GM12878 (cell line): ENCODE data around the gene VSX2. TPM values are rescaled to one million over a fixed set of nuclear protein-coding genes. Genes with fewer than 3 reads are reported as not detected.

Experiments used
- ATAC-seq: fragments of 200-7000 bp; cut with Tn5 transposase; 3 replicates; pipeline ENCODE4 v1.9.1; 2020; ENCODE audit warnings: mild to moderate bottlenecking, moderate library complexity
- BruUV-seq: library from RNA; stranded (reverse); fragments of 400-500 nt; replicated peaks from 2 replicates; lab custom pipeline; 2021; lab: Mats Ljungman, UMichigan
- CTCF ChIA-PET: fragments of 300-600 bp; sonication (Branson Sonifier 250); formaldehyde crosslinking; extraction: SDS; loops from one replicate; lab custom pipeline; 2021; ENCODE audit warnings: inconsistent platforms; lab: Yijun Ruan, JAX
- POLR2A ChIA-PET: fragments of 350-600 bp; formaldehyde crosslinking; extraction: SDS; loops from one replicate; lab custom pipeline; 2021; ENCODE audit warnings: inconsistent platforms; lab: Charles Lee
- RAD21 ChIA-PET: fragments of 300-600 bp; sonication (Branson Sonifier 250); formaldehyde crosslinking; loops from one replicate; lab custom pipeline; 2023; ENCODE audit warnings: antibody characterized with exemption; ENCODE audit not compliant: unreplicated experiment; lab: Charles Lee
- SMC1A ChIA-PET: fragments of 300-600 bp; sonication (Branson Sonifier 250); formaldehyde crosslinking; loops from one replicate; lab custom pipeline; 2023; ENCODE audit not compliant: unreplicated experiment, uncharacterized antibody; lab: Charles Lee
- DNase-seq: peaks from one replicate; pipeline ENCODE4 v3.0.0-alpha.2; 2011; ENCODE audit warnings: low read depth, low spot score
- FAIRE-seq: peaks from 3 replicates; lab custom pipeline; 2011; peaks lifted over from hg19 to GRCh38; lab: Jason Lieb, UNC
- H2AFZ ChIP-seq: 2 replicates; pipeline ENCODE4 v1.6.0; 2011; ENCODE audit warnings: low read depth, low read length, control low read depth; ENCODE audit not compliant: control insufficient read depth
- H3K27ac ChIP-seq: 2 replicates; pipeline ENCODE4 v1.5.1; 2011; ENCODE audit warnings: control low read depth; ENCODE audit not compliant: control insufficient read depth, insufficient read depth
- H3K27me3 ChIP-seq, 2 experiments: replicated peaks in 1 of 2; 2 replicates each; pipeline versions ENCODE4 v1.6.0 to v1.6.1; 2011; ENCODE audit warnings: low read length in 1 of 2; ENCODE audit not compliant: control insufficient read depth in 2 of 2, insufficient read depth in 2 of 2
- H3K36me3 ChIP-seq, 2 experiments: 2 replicates each; pipeline ENCODE4 v1.5.1; 2011; ENCODE audit warnings: low read length in 1 of 2; ENCODE audit not compliant: control insufficient read depth in 2 of 2, insufficient read depth in 2 of 2
- H3K4me1 ChIP-seq: 2 replicates; pipeline ENCODE4 v1.6.1; 2011; ENCODE audit warnings: mild to moderate bottlenecking, low read length, moderate library complexity, mixed read lengths; ENCODE audit not compliant: control insufficient read depth, insufficient read depth
- H3K4me2 ChIP-seq: 2 replicates; pipeline ENCODE4 v1.6.0; 2011; ENCODE audit warnings: control low read depth; ENCODE audit not compliant: control insufficient read depth, insufficient read depth
- H3K4me3 ChIP-seq: fragments of 200-600 bp; sonication (generic); 2 replicates; pipeline ENCODE4 v1.5.1; 2016
- H3K79me2 ChIP-seq: 2 replicates; pipeline ENCODE4 v1.6.0; 2011; ENCODE audit warnings: low read length; ENCODE audit not compliant: control insufficient read depth, insufficient read depth
- H3K9ac ChIP-seq: 2 replicates; pipeline ENCODE4 v1.8.0; 2011; ENCODE audit warnings: low read length, control low read depth, mixed read lengths; ENCODE audit not compliant: control insufficient read depth, insufficient read depth
- H3K9me3 ChIP-seq: replicated peaks from 3 replicates; pipeline ENCODE4 v1.5.1; 2011; ENCODE audit warnings: mild to moderate bottlenecking, low read length; ENCODE audit not compliant: control insufficient read depth, insufficient read depth
- H4K20me1 ChIP-seq: 2 replicates; pipeline ENCODE4 v1.6.0; 2011; ENCODE audit not compliant: control insufficient read depth, insufficient read depth
- BHLHE40 ChIP-seq, 2 experiments: fragments of 450-650 bp in 1 of 2; IDR thresholded peaks; 2 replicates each; pipeline ENCODE4 v1.6.1; 2011 to 2017; ENCODE audit warnings: low read depth in 2 of 2, borderline replicate concordance in 1 of 2, improper control_type of control experiment in 1 of 2, low read length in 1 of 2, mild to moderate bottlenecking in 1 of 2
- CREB1 ChIP-seq: IDR thresholded peaks from 2 replicates; pipeline ENCODE4 v1.6.1; 2012; ENCODE audit warnings: low read depth, mild to moderate bottlenecking, inconsistent platforms
- HDGF ChIP-seq: fragments of 450-650 bp; IDR thresholded peaks from 2 replicates; pipeline ENCODE4 v1.6.1; 2016; ENCODE audit warnings: antibody characterized with exemption
- MEF2B ChIP-seq: fragments of 450-650 bp; IDR thresholded peaks from 2 replicates; pipeline ENCODE4 v1.6.1; 2018; ENCODE audit warnings: mild to moderate bottlenecking, moderate library complexity; ENCODE audit not compliant: partially characterized antibody, poor library complexity, severe bottlenecking
- MTA2 ChIP-seq: fragments of 450-650 bp; IDR thresholded peaks from 2 replicates; pipeline ENCODE4 v1.6.1; 2016; ENCODE audit warnings: low read depth, mild to moderate bottlenecking, moderate library complexity
- NFYA ChIP-seq: IDR thresholded peaks from 2 replicates; pipeline ENCODE4 v1.6.1; 2011; ENCODE audit warnings: low read depth, mild to moderate bottlenecking, low read length, improper control_type of control experiment, borderline replicate concordance
- NR2C2 ChIP-seq: IDR thresholded peaks from 2 replicates; pipeline ENCODE4 v1.6.1; 2011; ENCODE audit warnings: borderline replicate concordance, low read depth; ENCODE audit not compliant: control insufficient read depth, insufficient read length
- RB1 ChIP-seq: fragments of 450-650 bp; formaldehyde crosslinking; IDR thresholded peaks from 2 replicates; pipeline ENCODE4 v1.6.1; 2017; ENCODE audit warnings: mild to moderate bottlenecking, borderline replicate concordance
- SMAD1 ChIP-seq: fragments of 450-650 bp; IDR thresholded peaks from 2 replicates; pipeline ENCODE4 v1.6.1; 2018; ENCODE audit warnings: mild to moderate bottlenecking, low read depth; ENCODE audit not compliant: partially characterized antibody
- SPI1 ChIP-seq: IDR thresholded peaks from 2 replicates; pipeline ENCODE4 v1.6.1; 2011; ENCODE audit warnings: low read depth, mild to moderate bottlenecking, low read length, moderate library complexity, borderline replicate concordance; ENCODE audit not compliant: insufficient read depth
- WRNIP1 ChIP-seq: IDR thresholded peaks from 2 replicates; pipeline ENCODE4 v1.6.1; 2011; ENCODE audit warnings: low read depth, low read length, improper control_type of control experiment, borderline replicate concordance
- ZBED1 ChIP-seq: IDR thresholded peaks from 2 replicates; pipeline ENCODE4 v1.6.1; 2016; ENCODE audit warnings: borderline replicate concordance
- ZNF207 ChIP-seq: fragments of 450-650 bp; IDR thresholded peaks from 2 replicates; pipeline ENCODE4 v1.6.1; 2014; ENCODE audit warnings: antibody characterized with exemption, mild to moderate bottlenecking, borderline replicate concordance
- ZZZ3 ChIP-seq: IDR thresholded peaks from 2 replicates; pipeline ENCODE4 v1.6.1; 2011; ENCODE audit warnings: low read depth; ENCODE audit not compliant: control insufficient read depth, insufficient read length
- WGBS: methylation state at CpG from one replicate; pipeline ENCODE4 v1.1.6; 2016; ENCODE audit warnings: low lambda C conversion rate; ENCODE audit not compliant: insufficient replicate concordance, insufficient coverage; ENCODE audit errors: missing lambda C conversion rate; 5-methylcytosine and 5-hydroxymethylcytosine counted together
- in situ Hi-C: fragments of 300-500 bp; cut with MboI; formaldehyde crosslinking; loops from 9 replicates; pipeline ENCODE4 v1.14.3; 2018; ENCODE audit warnings: mixed read lengths
- intact Hi-C: fragments of 100-400 bp; cut with micrococcal nuclease; formaldehyde crosslinking; loops from one replicate; pipeline ENCODE4 v1.14.2; 2022; ENCODE audit not compliant: unreplicated experiment
- polyA plus RNA-seq, 11 experiments: library from polyadenylated mRNA; depleted of rRNA in 4 of 11; unstranded in 6 of 11; stranded (reverse) in 5 of 11; fragments of >200 nt; fragmentation: Nextera tagmentation in 4 of 11; fragmentation: Illumina TruSeq in 1 of 11; extraction: Ambion mirVana in 4 of 11; extraction: Trizol in 1 of 11; gene quantifications; 1 replicate in 1 of 11; 2 replicates in 10 of 11; pipeline versions ENCODE4 v1.2.1 to v1.2.3, GENCODE V29; 2011 to 2016; ENCODE audit warnings: inconsistent platforms in 2 of 11, missing spikeins in 2 of 11, low read depth in 1 of 11
- total RNA-seq, 4 experiments: library from RNA; depleted of rRNA in 3 of 4; stranded (reverse); fragments of >200 nt in 3 of 4; fragmentation: Illumina TruSeq in 1 of 4; extraction: Trizol in 1 of 4; gene quantifications; 2 replicates each; pipeline versions ENCODE4 v1.2.1 to v1.2.3, GENCODE V29; 2013 to 2021
- TF ChIP-seq, protein P1 (sequence below): IDR thresholded peaks from 2 replicates; pipeline ENCODE4 v1.6.1; 2012; ENCODE audit warnings: low read depth, low read length, improper control_type of control experiment
- TF ChIP-seq, protein P2 (sequence below): IDR thresholded peaks from 2 replicates; pipeline ENCODE4 v1.6.1; 2012; ENCODE audit warnings: low read depth, low read length, improper control_type of control experiment

VSX2 gene
- total and polyA plus RNA-seq, 10 of the 15 experiments (the other 5 are each of a cell fraction or from before 2014, with no cell fraction given), result 0.04 to 0.05 TPM; not detected in 8

DNA sequence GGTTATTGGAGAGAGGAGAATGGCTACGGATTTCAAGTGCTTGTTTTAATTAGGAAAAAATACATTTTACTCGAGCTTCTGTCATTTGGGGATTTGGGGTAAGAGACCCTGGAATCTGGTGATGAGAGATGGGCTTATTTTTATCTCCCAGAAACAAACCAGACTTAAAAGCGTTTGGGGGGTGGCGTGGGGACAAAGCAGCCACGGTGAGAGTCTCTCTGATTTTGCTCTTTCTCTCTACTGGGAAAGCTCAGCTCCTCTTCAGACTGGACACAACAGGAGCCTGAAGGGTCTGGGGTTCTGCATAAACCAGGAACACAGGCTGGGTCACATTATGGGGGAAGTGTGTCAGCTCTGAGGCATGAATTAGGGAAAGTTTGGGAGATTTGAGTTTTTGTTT, 3.8 kb downstream of the VSX2 start (continued):
- TF ChIP-seq, protein P1, sequence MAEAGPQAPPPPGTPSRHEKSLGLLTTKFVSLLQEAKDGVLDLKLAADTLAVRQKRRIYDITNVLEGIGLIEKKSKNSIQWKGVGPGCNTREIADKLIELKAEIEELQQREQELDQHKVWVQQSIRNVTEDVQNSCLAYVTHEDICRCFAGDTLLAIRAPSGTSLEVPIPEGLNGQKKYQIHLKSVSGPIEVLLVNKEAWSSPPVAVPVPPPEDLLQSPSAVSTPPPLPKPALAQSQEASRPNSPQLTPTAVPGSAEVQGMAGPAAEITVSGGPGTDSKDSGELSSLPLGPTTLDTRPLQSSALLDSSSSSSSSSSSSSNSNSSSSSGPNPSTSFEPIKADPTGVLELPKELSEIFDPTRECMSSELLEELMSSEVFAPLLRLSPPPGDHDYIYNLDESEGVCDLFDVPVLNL, result no peak
- TF ChIP-seq, all 136 proteins: peak for 0

DNA sequence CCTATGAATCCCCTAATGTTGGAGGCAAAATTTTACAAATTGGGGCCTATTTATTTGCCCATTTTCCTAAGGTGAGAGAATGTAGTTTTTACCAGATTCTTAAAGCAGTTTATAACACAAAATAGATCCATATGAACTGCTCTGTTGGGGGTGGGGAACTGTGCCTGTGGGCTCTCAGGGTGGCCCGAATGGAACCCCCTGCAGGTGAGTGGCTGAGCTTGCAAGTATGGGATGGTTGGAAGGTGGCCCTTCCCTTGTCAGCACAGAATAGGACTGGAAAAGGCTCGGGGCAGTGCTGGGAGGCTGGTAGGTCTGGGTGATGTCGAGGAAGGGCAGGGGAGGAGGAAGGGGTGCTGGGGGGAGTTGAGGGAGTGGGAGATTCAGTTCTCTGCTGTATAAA, 4.9 kb downstream of the VSX2 start:
- RAD21 ChIA-PET, result no interaction called here

GRCh38 chr14:74245292-74245691, 6.0 kb downstream of the VSX2 start:
- no peak for ATAC-seq
- WGBS, result 15% methylated on average over 7 of the region's 7 CpGs
- Histone ChIP-seq H3K27me3 (peaks cover 16 to 22% of the 10 kb centered on the region in 2 experiments), H2AFZ (no peak overlapping the region), H3K27ac (no peak overlapping the region), H3K9me3 (no peaks in the 10 kb centered on the region), H3K79me2 (no peaks in the 10 kb centered on the region), H4K20me1 (no peaks in the 10 kb centered on the region), H3K4me3 (no peak overlapping the region), H3K9ac (no peak overlapping the region), H3K4me2 (no peak overlapping the region), H3K36me3 (no peaks in the 10 kb centered on the region), H3K4me1 (no peaks in the 10 kb centered on the region)
- BruUV-seq, result no TSS peak
- ChIA-PET RAD21 (no interaction called here), POLR2A (no interaction called here), SMC1A (no interaction called here), CTCF (interaction anchor here (1.4 kb wide), 1 partner anchor 27 kb away, joined by 5 read pairs; no protein-coding TSS in a partner anchor)
- in situ Hi-C loops (no loop called here), intact Hi-C loops (no loop called here)
- FAIRE-seq, result no peak
- no peak for DNase-seq
- TF ChIP-seq NR2C2, result no peak
- TF ChIP-seq CREB1, result no peak
- no peak for TF ChIP-seq WRNIP1
- TF ChIP-seq, protein P2, sequence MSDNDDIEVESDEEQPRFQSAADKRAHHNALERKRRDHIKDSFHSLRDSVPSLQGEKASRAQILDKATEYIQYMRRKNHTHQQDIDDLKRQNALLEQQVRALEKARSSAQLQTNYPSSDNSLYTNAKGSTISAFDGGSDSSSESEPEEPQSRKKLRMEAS, result no peak
- no peak for TF ChIP-seq ZNF207
- no peak for TF ChIP-seq ZBED1
- no peak for TF ChIP-seq SMAD1
- TF ChIP-seq NFYA, result no peak
- no peak for TF ChIP-seq ZZZ3
- no peak for TF ChIP-seq BHLHE40 (IDR thresholded peaks at IDR 0.05; ENCODE audit: borderline replicate concordance in 1 of 2, low read depth in 2 of 2, low read length in 1 of 2)
- TF ChIP-seq HDGF, result no peak

More for the DNA sequence above, 4.9 kb downstream of the VSX2 start:
- no peak overlapping the region for H3K4me2 ChIP-seq
- no peak overlapping the region for H3K27ac ChIP-seq
- peak; percentile 40; the same call in 2 of the 3 replicates for ATAC-seq
- H3K4me3 ChIP-seq, result no peak overlapping the region
- ChIA-PET CTCF (no interaction called here), SMC1A (no interaction called here), POLR2A (no interaction called here)
- FAIRE-seq, result no peak
- WGBS, result 0% methylated on average over 2 of the region's 3 CpGs
- no peaks in the 10 kb centered on the region for H3K9me3 ChIP-seq
- DNase-seq, result no peak
- H3K4me1 ChIP-seq, result no peaks in the 10 kb centered on the region
- TF ChIP-seq SPI1 (no peak), MEF2B (no peak), RB1 (no peak), MTA2 (no peak)
- intact Hi-C loops (no loop called here), in situ Hi-C loops (no loop called here)
- peaks cover 18 to 29% of the 10 kb centered on the region in 2 experiments for H3K27me3 ChIP-seq
- no peak overlapping the region for H3K9ac ChIP-seq
- BruUV-seq, result no TSS peak
- H4K20me1 ChIP-seq, result no peaks in the 10 kb centered on the region
- H3K36me3 ChIP-seq, result no peaks in the 10 kb centered on the region
- no peak overlapping the region for H2AFZ ChIP-seq
- no peaks in the 10 kb centered on the region for H3K79me2 ChIP-seq
